ENCODE measurements around the gene CFLAR. TPM values are rescaled to one million over a fixed set of nuclear protein-coding genes. Genes with fewer than 3 reads are reported as not detected.
"Not testable (repeated sequence)": the region's sequence is repeated elsewhere in the genome, so short reads cannot be mapped to it uniquely, and the experiment has no call there.

CFLAR gene
- total RNA-seq, 6 experiments from 2014 or later, result 56.0 to 65.1 (median 59.1) TPM

DNA sequence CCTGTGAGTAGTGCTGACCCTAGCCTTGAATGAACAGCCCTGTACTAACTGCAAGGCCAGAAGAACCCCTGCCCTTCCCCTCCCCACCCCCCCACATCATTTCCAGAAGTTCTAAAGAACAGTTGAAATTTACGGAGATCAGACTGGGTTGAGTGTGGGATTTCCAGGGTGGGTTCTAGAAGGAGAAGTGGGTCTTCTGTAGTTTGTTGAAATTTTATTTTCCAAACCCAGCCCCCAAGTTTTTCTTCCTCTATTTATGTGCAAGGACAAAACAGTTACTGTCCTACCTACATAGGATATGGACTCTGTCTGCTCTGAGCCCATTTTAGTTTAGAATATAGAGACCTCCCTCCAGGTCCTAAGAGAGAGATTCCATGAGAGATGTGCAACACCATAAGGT, 40.7 kb downstream of the CFLAR start:
- H3K9me3 Mint-ChIP-seq, result no peaks in the 10 kb centered on the region
- no peak for DNase-seq
- H3K27ac Mint-ChIP-seq, result peak overlapping the region; percentile 24; the same call in 1 of the 2 replicates
- H3K36me3 Mint-ChIP-seq (ENCODE audit: low read depth), result peaks cover 49% of the 10 kb centered on the region
- H3K4me3 Mint-ChIP-seq, result no peak overlapping the region
- TF ChIP-seq, protein P1, sequence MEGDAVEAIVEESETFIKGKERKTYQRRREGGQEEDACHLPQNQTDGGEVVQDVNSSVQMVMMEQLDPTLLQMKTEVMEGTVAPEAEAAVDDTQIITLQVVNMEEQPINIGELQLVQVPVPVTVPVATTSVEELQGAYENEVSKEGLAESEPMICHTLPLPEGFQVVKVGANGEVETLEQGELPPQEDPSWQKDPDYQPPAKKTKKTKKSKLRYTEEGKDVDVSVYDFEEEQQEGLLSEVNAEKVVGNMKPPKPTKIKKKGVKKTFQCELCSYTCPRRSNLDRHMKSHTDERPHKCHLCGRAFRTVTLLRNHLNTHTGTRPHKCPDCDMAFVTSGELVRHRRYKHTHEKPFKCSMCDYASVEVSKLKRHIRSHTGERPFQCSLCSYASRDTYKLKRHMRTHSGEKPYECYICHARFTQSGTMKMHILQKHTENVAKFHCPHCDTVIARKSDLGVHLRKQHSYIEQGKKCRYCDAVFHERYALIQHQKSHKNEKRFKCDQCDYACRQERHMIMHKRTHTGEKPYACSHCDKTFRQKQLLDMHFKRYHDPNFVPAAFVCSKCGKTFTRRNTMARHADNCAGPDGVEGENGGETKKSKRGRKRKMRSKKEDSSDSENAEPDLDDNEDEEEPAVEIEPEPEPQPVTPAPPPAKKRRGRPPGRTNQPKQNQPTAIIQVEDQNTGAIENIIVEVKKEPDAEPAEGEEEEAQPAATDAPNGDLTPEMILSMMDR (IDR thresholded peaks at IDR 0.05), result no peak
- H3K27me3 Mint-ChIP-seq (ENCODE audit: insufficient read depth), result peaks cover 3% of the 10 kb centered on the region
- peaks cover 39% of the 10 kb centered on the region for H3K4me1 Mint-ChIP-seq (ENCODE audit: low read depth)

DNA sequence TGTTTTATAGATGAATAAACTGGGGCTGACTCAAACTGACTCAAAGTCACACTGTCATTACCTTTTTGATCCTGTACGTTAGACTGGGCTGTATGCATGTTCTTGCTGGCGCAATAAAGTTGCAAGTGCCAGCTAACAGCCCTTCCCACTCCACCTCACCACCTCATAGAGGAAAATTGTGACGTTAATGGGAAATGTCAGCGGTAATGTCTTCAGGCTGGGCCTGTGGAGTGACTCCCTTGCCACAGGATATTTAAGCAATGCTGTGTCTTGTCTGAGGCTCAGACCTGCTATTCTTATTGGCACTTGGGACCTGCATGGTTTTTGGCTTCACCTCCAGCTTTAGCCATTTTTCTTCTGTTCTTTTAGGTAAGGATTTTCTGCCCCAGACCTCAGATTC, 41.7 kb downstream of the CFLAR start:
- H3K4me1 Mint-ChIP-seq (ENCODE audit: low read depth), result peaks cover 30% of the 10 kb centered on the region
- DNase-seq, result peak; percentile 58
- H3K27me3 Mint-ChIP-seq (ENCODE audit: insufficient read depth), result peaks cover 3% of the 10 kb centered on the region
- peaks cover 49% of the 10 kb centered on the region for H3K36me3 Mint-ChIP-seq (ENCODE audit: low read depth)
- TF ChIP-seq, protein P1 (IDR thresholded peaks at IDR 0.05), result no peak
- peak overlapping the region; percentile 11; the same call in 1 of the 2 replicates for H3K4me3 Mint-ChIP-seq
- H3K9me3 Mint-ChIP-seq, result no peaks in the 10 kb centered on the region
- H3K27ac Mint-ChIP-seq, result peak overlapping the region; percentile 76

DNA sequence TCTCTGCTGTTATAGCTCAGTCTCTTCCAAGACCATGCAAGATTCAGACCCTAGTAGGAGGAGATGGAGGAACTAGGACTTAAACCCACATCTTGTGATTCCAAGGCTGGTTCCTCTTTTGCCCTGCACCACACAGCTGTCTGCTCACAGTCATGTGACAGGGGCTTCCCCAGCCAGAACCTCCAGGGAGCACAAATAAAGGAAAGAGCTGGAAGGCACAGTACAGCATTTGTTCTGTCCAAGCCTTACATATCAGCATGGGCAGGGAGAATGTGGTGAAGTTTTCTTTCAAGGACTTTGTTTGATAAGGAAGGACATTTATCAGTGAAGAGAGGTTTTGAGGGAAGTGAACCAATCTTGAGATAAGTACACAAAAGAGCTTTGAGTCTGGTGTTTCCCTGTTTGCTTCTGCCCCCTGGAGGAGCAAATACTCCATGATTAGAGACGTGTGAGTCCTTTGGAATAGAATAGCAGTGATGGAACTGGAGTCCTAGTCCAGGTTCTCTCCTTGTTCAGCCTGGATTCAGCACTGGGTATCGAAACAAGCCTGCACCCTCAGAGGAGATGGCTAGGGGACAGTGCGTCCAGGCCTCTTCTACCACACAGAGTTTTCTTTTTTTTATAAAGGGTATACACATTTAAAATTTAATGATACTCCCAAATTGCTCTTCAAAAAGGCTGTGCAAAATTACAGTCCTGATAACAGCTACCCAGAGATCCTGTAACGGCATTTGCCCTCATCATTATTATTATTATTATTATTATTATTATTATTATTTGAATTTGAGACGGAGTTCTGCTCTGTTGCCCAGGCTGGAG, 42.4 kb downstream of the CFLAR start:
- Mint-ChIP-seq H3K27me3 (ENCODE audit: insufficient read depth) (peaks cover 3% of the 10 kb centered on the region), H3K36me3 (ENCODE audit: low read depth) (peaks cover 49% of the 10 kb centered on the region)
- DNase-seq, result peak; percentile 73

DNA sequence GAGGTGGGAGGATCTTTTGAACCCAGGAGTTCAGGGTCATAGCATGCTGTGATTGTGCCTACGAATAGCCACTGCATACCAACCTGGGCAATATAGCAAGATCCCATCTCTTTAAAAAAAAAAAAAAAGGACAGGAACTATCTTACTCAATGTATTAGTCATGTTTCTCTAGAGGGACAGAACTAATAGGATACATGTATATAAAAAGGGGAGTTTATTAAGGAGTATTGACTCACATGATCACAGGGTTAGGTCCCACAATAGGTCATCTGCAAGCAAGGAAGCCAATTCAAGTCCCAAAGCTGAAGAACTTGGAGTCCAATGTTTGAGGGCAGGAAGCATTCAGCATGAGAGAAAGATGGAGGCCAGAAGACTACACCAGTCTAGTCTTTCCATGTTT, 48.2 kb downstream of the CFLAR start:
- TF ChIP-seq, protein P1 (IDR thresholded peaks at IDR 0.05), result no peak
- no peaks in the 10 kb centered on the region for H3K9me3 Mint-ChIP-seq
- H3K27ac Mint-ChIP-seq, result no peak overlapping the region
- H3K36me3 Mint-ChIP-seq (ENCODE audit: low read depth), result peaks cover 44% of the 10 kb centered on the region
- no peak overlapping the region for H3K4me3 Mint-ChIP-seq
- H3K4me1 Mint-ChIP-seq (ENCODE audit: low read depth), result no peaks in the 10 kb centered on the region
- peaks cover 2% of the 10 kb centered on the region; the same call in 1 of the 2 replicates for H3K27me3 Mint-ChIP-seq (ENCODE audit: insufficient read depth)
- no peak for DNase-seq

More for the DNA sequence above, 42.4 kb downstream of the CFLAR start:
- TF ChIP-seq, protein P1 (IDR thresholded peaks at IDR 0.05), result peak; percentile 83
- Mint-ChIP-seq H3K4me1 (ENCODE audit: low read depth) (peaks cover 24% of the 10 kb centered on the region), H3K4me3 (peak overlapping the region; percentile 11; the same call in 1 of the 2 replicates), H3K27ac (peak overlapping the region; percentile 76), H3K9me3 (no peaks in the 10 kb centered on the region)

DNA sequence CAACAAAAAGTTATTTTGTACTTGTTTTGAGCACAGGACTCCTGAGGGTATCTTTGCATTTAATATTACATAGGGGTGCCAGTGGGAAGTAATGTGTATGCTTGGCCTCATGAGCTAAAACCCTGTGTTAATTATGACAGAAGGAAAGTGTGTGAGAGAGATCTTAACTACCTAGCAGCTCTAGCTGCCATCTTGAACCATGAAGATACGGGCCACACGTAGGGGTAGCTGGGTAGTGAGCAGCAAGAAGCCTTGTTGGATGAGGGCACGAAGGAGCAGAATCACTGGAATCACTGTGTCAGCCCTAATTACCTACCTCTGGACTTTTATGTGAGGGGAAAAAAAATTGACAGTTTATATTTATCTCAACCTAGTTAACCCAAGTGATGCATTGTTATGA, 51.6 kb downstream of the CFLAR start:
- peaks cover 18% of the 10 kb centered on the region for H3K4me1 Mint-ChIP-seq (ENCODE audit: low read depth)
- no peaks in the 10 kb centered on the region for H3K9me3 Mint-ChIP-seq
- H3K27ac Mint-ChIP-seq, result no peak overlapping the region
- peaks cover 30% of the 10 kb centered on the region for H3K36me3 Mint-ChIP-seq (ENCODE audit: low read depth)
- no peak for DNase-seq
- peaks cover 2% of the 10 kb centered on the region; the same call in 1 of the 2 replicates for H3K27me3 Mint-ChIP-seq (ENCODE audit: insufficient read depth)
- TF ChIP-seq, protein P1 (IDR thresholded peaks at IDR 0.05), result no peak
- H3K4me3 Mint-ChIP-seq, result no peak overlapping the region

DNA sequence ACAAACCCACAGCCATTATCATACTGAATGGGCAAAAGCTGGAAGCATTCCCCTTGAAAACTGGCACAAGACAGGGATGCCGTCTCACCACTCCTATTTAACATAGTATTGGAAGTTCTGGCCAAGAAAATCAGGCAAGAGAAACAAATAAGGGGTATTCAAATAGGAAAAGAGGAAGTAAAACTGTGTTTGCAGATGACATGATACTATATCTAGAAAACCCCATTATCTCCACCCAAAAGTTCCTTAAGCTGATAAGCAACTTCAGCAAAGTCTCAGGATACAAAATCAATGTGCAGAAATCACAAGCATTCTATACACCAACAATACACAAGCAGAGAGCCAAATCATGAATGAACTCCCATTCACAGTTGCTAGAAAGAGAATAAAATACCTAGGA, 52.5 kb downstream of the CFLAR start:
- H3K27ac Mint-ChIP-seq; H3K4me3 Mint-ChIP-seq; H3K9me3 Mint-ChIP-seq; H3K27me3 Mint-ChIP-seq (ENCODE audit: insufficient read depth); DNase-seq: not testable (repeated sequence)
- peaks cover 20% of the 10 kb centered on the region for H3K36me3 Mint-ChIP-seq (ENCODE audit: low read depth)
- peaks cover 20% of the 10 kb centered on the region for H3K4me1 Mint-ChIP-seq (ENCODE audit: low read depth)

Measured in HFFc6 (cell line).